Ecto neural progenitor cell (in vitro differentiated cells): ENCODE results near the gene KIF6.
"Not testable (repeated sequence)": the region's sequence is repeated elsewhere in the genome, so short reads cannot be mapped to it uniquely, and the experiment has no call there.

Source experiments
- DNase-seq: peaks from one replicate; pipeline ENCODE4 v3.0.0-alpha.2; 2018; ENCODE audit warnings: low spot score

The KIF6 gene

GRCh38 chr6:39499053-39499452 lies 226.2 kb downstream of the KIF6 start:
- no peak for DNase-seq

GRCh38 chr6:39498096-39498495 lies 227.1 kb downstream of the KIF6 start:
- no peak for DNase-seq

GRCh38 chr6:39496915-39497314 lies 228.3 kb downstream of the KIF6 start:
- no peak for DNase-seq

- DNase-seq: no peak
Observed at GRCh38 chr6:39496456-39496855, 228.8 kb downstream of the KIF6 start.

GRCh38 chr6:39495640-39496039 lies 229.6 kb downstream of the KIF6 start:
- no peak for DNase-seq

- DNase-seq: no peak
Observed at GRCh38 chr6:39494998-39495397, 230.2 kb downstream of the KIF6 start.

GRCh38 chr6:39493777-39494176 lies 231.4 kb downstream of the KIF6 start:
- DNase-seq: no peak

- no peak for DNase-seq
Observed at GRCh38 chr6:39493174-39493573, 232.0 kb downstream of the KIF6 start.

- no peak for DNase-seq
Observed at GRCh38 chr6:39490108-39490507, 235.1 kb downstream of the KIF6 start.

- no peak for DNase-seq
Observed at GRCh38 chr6:39488255-39488879, 236.8 kb downstream of the KIF6 start.

GRCh38 chr6:39484276-39484675 lies 240.9 kb downstream of the KIF6 start:
- no peak for DNase-seq

GRCh38 chr6:39479819-39480218 lies 245.4 kb downstream of the KIF6 start:
- not testable (repeated sequence) for DNase-seq

GRCh38 chr6:39476670-39477069 lies 248.5 kb downstream of the KIF6 start:
- no peak for DNase-seq

- DNase-seq: no peak
Observed at GRCh38 chr6:39476151-39476550, 249.1 kb downstream of the KIF6 start.

GRCh38 chr6:39471954-39472659 lies 253.1 kb downstream of the KIF6 start:
- no peak for DNase-seq

- DNase-seq: no peak
Observed at GRCh38 chr6:39470506-39470905, 254.7 kb downstream of the KIF6 start.

GRCh38 chr6:39468385-39468784 lies 256.8 kb downstream of the KIF6 start:
- DNase-seq: no peak

- DNase-seq: no peak
Observed at GRCh38 chr6:39466631-39467030, 258.6 kb downstream of the KIF6 start.

GRCh38 chr6:39465539-39465938 lies 259.7 kb downstream of the KIF6 start:
- DNase-seq: no peak

- no peak for DNase-seq
Observed at GRCh38 chr6:39464067-39464466, 261.1 kb downstream of the KIF6 start.

- DNase-seq: no peak
Observed at GRCh38 chr6:39453956-39454524, 271.2 kb downstream of the KIF6 start.

- DNase-seq: no peak
Observed at GRCh38 chr6:39453241-39453640, 272.0 kb downstream of the KIF6 start.

- DNase-seq: no peak
Observed at GRCh38 chr6:39452306-39453145, 272.7 kb downstream of the KIF6 start.
